SHP77 (cell line): Measurements from ENCODE around the gene CNTN4.
"Not testable (repeated sequence)": the region's sequence is repeated elsewhere in the genome, so short reads cannot be mapped to it uniquely, and the experiment has no call there.

ENCODE experiments used
- DNase-seq, 2 experiments: peaks; one replicate each; lab custom pipeline; 2025; lab: John Stamatoyannopoulos, UW

The CNTN4 gene

GRCh38 chr3:2908693-2909351, 810.2 kb downstream of the CNTN4 start:
- no peak for DNase-seq

- DNase-seq = no peak
These were observed 812.3 kb downstream of the CNTN4 start for GRCh38 chr3:2910997-2911396.

GRCh38 chr3:2915826-2916225, 817.2 kb downstream of the CNTN4 start:
- DNase-seq = no peak

- not testable (repeated sequence) for DNase-seq
These were observed 818.0 kb downstream of the CNTN4 start for GRCh38 chr3:2916640-2917039.

GRCh38 chr3:2920103-2920502, 821.4 kb downstream of the CNTN4 start:
- no peak for DNase-seq

GRCh38 chr3:2921452-2921851, 822.8 kb downstream of the CNTN4 start:
- DNase-seq = no peak

- peak in 1 of 2 experiments; percentile 4 for DNase-seq
These were observed 823.2 kb downstream of the CNTN4 start for GRCh38 chr3:2921903-2922302.

- no peak for DNase-seq
These were observed 824.7 kb downstream of the CNTN4 start for GRCh38 chr3:2923390-2923789.

GRCh38 chr3:2927259-2927658, 828.6 kb downstream of the CNTN4 start:
- no peak for DNase-seq

- DNase-seq = no peak
These were observed 830.9 kb downstream of the CNTN4 start for GRCh38 chr3:2929574-2929973.

GRCh38 chr3:2931265-2931664, 832.6 kb downstream of the CNTN4 start:
- DNase-seq = no peak

- no peak for DNase-seq
These were observed 835.9 kb downstream of the CNTN4 start for GRCh38 chr3:2934541-2934940.

GRCh38 chr3:2937055-2937454, 838.4 kb downstream of the CNTN4 start:
- DNase-seq = no peak

GRCh38 chr3:2937592-2937991, 838.9 kb downstream of the CNTN4 start:
- DNase-seq = no peak

GRCh38 chr3:2938711-2939110, 840.0 kb downstream of the CNTN4 start:
- DNase-seq = no peak

- no peak for DNase-seq
These were observed 841.4 kb downstream of the CNTN4 start for GRCh38 chr3:2940062-2940461.

- no peak for DNase-seq
These were observed 846.0 kb downstream of the CNTN4 start for GRCh38 chr3:2944628-2945027.

GRCh38 chr3:2945121-2945520, 846.5 kb downstream of the CNTN4 start:
- no peak for DNase-seq

GRCh38 chr3:2947536-2947935, 848.9 kb downstream of the CNTN4 start:
- DNase-seq = no peak

- DNase-seq = no peak
These were observed 850.2 kb downstream of the CNTN4 start for GRCh38 chr3:2948882-2949281.

- DNase-seq = no peak
These were observed 851.5 kb downstream of the CNTN4 start for GRCh38 chr3:2950159-2950558.

- DNase-seq = no peak
These were observed 858.4 kb downstream of the CNTN4 start for GRCh38 chr3:2957115-2957514.

- DNase-seq = no peak
These were observed 859.9 kb downstream of the CNTN4 start for GRCh38 chr3:2958551-2958950.

- no peak for DNase-seq
These were observed 862.9 kb downstream of the CNTN4 start for GRCh38 chr3:2961576-2961975.
